Measurements from ENCODE around the gene CUL3. TPM values are rescaled to one million over a fixed set of nuclear protein-coding genes. Genes with fewer than 3 reads are reported as not detected.

Gene CUL3
- total RNA-seq, 1 experiment from 2014 or later, result 114 TPM

DNA sequence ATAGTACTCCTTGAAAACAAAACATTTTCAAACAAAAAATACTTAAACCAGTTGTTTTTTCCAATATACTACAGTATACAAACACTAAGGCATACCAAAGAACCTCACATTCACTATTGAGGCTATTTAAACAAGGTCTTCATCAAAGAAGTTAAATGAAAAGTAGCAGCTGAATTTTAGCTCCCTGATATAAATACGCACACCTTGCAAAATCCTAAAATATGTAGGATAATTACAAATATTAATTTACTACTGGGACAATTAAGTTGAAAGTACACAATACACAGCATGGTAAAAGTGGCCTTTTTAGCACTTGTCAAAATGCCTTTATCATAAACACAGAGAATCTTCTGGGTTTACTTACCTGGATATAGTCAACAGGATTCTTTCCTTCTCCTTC lies 78.7 kb downstream of the CUL3 start:
- H4K20me1 ChIP-seq (ENCODE audit: control insufficient read depth, insufficient read depth, insufficient read length), result no peaks in the 10 kb centered on the region
- no peaks in the 10 kb centered on the region for H3K9me3 ChIP-seq (ENCODE audit: control insufficient read depth, low read depth, low read length)
- no peak overlapping the region for H3K23ac ChIP-seq (ENCODE audit: insufficient read length, low read depth, low read length)
- Mint-ChIP-seq H3K4me3 (no peak overlapping the region), H3K4me1 (no peaks in the 10 kb centered on the region), H3K27ac (no peak overlapping the region), H3K36me3 (ENCODE audit: insufficient read depth in 1 of 3, low read depth in 3 of 3) (peaks cover 16 to 44% (median 40%) of the 10 kb centered on the region in 3 experiments; a peak in 6 of 7 replicates), H3K9me3 (no peaks in the 10 kb centered on the region), H3K27me3 (ENCODE audit: low read depth) (no peaks in the 10 kb centered on the region)
- no peak overlapping the region for H2BK12ac ChIP-seq (ENCODE audit: insufficient read length, low read depth, low read length)
- H3K79me2 ChIP-seq (ENCODE audit: insufficient read depth, low read length), result no peaks in the 10 kb centered on the region
- no peak overlapping the region for H3K18ac ChIP-seq (ENCODE audit: insufficient read length, low read depth, low read length)
- no peak overlapping the region for H3K27ac ChIP-seq (ENCODE audit: insufficient read length, low read depth, low read length)
- H3K23me2 ChIP-seq (ENCODE audit: insufficient read length, low read depth, low read length, poor library complexity, severe bottlenecking), result no peaks in the 10 kb centered on the region
- no peak overlapping the region for H3K9ac ChIP-seq (ENCODE audit: extremely low read depth, insufficient read length, low read length)
- H3K4ac ChIP-seq (ENCODE audit: low read depth, low read length), result no peak overlapping the region
- H3K4me1 ChIP-seq (ENCODE audit: insufficient read depth, low read length), result no peaks in the 10 kb centered on the region
- no peak overlapping the region for H3K56ac ChIP-seq (ENCODE audit: insufficient read length, low read depth, low read length)
- H2BK15ac ChIP-seq (ENCODE audit: low read depth, low read length), result no peak overlapping the region
- no peak overlapping the region for H3K4me2 ChIP-seq (ENCODE audit: insufficient read depth, insufficient read length, low read length)
- H2BK20ac ChIP-seq (ENCODE audit: low read depth, low read length, poor library complexity, severe bottlenecking), result no peak overlapping the region
- no peak overlapping the region for H3T11ph ChIP-seq (ENCODE audit: low read length)
- H4K5ac ChIP-seq (ENCODE audit: insufficient read length, low read depth, low read length), result no peak overlapping the region
- no peak overlapping the region for H2BK5ac ChIP-seq (ENCODE audit: insufficient read length, low read length)
- H2AK5ac ChIP-seq (ENCODE audit: insufficient read length, low read length), result no peak overlapping the region
- no peak overlapping the region for H2AFZ ChIP-seq (ENCODE audit: low read length)
- no peak overlapping the region for H4K91ac ChIP-seq (ENCODE audit: insufficient read length, low read depth, low read length)
- TF ChIP-seq, protein P1, sequence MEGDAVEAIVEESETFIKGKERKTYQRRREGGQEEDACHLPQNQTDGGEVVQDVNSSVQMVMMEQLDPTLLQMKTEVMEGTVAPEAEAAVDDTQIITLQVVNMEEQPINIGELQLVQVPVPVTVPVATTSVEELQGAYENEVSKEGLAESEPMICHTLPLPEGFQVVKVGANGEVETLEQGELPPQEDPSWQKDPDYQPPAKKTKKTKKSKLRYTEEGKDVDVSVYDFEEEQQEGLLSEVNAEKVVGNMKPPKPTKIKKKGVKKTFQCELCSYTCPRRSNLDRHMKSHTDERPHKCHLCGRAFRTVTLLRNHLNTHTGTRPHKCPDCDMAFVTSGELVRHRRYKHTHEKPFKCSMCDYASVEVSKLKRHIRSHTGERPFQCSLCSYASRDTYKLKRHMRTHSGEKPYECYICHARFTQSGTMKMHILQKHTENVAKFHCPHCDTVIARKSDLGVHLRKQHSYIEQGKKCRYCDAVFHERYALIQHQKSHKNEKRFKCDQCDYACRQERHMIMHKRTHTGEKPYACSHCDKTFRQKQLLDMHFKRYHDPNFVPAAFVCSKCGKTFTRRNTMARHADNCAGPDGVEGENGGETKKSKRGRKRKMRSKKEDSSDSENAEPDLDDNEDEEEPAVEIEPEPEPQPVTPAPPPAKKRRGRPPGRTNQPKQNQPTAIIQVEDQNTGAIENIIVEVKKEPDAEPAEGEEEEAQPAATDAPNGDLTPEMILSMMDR (conservative IDR thresholded peaks at IDR 0.05), result no peak
- no peaks in the 10 kb centered on the region for H3K27me3 ChIP-seq (ENCODE audit: insufficient read depth, low read length)
- no peaks in the 10 kb centered on the region for H3K79me1 ChIP-seq (ENCODE audit: insufficient read depth, low read depth, low read length, poor library complexity, severe bottlenecking)
- H2BK120ac ChIP-seq (ENCODE audit: low read depth, low read length, poor library complexity, severe bottlenecking), result no peak overlapping the region
- no peak overlapping the region for H3K14ac ChIP-seq (ENCODE audit: insufficient read depth, low read length)
- no peak overlapping the region for H4K8ac ChIP-seq (replicated peaks; ENCODE audit: insufficient read length, low read depth, low read length)
- DNase-seq, result no peak
- no CpG with 5 or more reads among the region's 1 CpG for WGBS (ENCODE audit: extremely low coverage, insufficient read length, low lambda C conversion rate)

All from H9 (cell line).